Left hindlimb (tissue), 1 donor: ENCODE results near the gene UGT1A3.
"Not testable (repeated sequence)": the region's sequence is repeated elsewhere in the genome, so short reads cannot be mapped to it uniquely, and the experiment has no call there.

Experiments used
- DNase-seq: peaks from one replicate; pipeline ENCODE4 v3.0.0-alpha.2; 2018

UGT1A3 gene

DNA sequence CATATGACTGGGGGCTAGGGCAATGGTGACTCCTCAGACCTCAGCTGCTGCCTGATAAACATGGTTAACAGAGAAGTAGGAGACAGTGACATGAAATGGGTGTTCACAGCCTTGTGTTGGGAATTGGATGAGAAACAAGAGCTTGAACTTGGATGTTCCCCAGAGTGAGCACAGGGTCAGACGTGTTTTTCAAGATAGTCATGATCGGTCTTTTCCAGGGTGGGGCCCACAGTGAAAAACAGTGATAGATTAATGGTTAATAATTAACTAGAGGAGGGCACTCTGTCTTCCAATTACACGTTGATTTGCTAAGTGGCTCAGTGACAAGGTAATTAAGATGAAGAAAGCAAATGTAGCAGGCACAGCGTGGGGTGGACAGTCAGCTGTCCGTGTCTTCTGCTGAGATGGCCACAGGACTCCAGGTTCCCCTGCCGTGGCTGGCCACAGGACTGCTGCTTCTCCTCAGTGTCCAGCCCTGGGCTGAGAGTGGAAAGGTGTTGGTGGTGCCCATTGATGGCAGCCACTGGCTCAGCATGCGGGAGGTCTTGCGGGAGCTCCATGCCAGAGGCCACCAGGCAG, at the start of gene UGT1A3:
TSS of gene UGT1A3 (plus strand) at position 320 of the 579 bp plus-strand sequence. CDS start at position 405, 85 bp downstream.
- DNase-seq: no peak

DNA sequence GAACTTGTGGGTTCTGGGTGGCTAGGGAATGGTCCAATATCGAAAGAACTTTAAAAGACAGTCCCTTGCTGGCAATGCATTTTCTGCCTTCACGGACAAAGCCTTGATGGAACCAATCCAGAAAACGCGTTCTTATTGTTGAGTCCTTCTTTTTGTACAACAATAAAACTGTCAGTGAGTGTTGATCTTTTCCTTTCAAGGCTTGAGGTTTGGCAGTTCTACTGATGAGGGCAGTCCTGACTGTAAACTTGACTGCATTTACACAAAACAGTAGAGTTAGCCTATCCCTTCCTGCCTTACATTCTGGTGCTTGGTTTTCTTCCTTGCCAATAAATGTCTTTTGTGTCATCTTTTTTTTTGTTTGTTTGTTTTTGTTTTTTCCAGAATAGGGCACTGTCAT, 49.6 kb upstream of the UGT1A3 start:
- no peak for DNase-seq

DNA sequence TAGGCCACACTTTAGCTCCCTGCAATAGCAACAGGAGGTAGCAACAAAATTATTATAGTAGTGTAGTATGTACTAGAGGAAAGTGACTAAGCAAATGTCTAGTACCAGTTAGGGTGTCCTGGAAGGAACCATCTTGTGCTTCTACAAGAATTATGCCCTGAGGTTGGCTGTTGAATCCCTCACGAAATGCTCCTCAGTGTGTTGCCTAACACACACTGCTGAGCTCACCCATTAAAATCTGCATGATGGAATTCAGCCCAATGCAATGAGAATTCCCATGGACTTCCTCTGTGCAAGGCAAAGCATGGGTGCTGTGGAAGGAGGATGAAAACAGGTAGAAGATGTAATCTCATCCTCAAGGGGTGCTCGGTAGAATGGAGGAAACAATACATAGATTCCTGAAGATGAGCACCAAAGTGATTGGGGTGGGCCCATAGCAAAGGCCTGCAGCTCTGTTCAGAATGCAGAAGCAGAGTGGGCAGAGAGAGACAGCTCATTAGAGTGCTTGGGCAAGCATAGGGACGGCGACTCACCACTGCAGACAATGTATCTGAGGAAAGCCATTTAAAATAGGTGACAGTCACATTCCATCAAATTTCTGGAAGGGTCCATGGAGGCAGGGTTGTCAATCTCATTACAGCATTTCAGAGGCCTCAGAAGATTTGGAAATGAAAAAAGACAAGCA, 48.3 kb upstream of the UGT1A3 start:
- no peak for DNase-seq

DNA sequence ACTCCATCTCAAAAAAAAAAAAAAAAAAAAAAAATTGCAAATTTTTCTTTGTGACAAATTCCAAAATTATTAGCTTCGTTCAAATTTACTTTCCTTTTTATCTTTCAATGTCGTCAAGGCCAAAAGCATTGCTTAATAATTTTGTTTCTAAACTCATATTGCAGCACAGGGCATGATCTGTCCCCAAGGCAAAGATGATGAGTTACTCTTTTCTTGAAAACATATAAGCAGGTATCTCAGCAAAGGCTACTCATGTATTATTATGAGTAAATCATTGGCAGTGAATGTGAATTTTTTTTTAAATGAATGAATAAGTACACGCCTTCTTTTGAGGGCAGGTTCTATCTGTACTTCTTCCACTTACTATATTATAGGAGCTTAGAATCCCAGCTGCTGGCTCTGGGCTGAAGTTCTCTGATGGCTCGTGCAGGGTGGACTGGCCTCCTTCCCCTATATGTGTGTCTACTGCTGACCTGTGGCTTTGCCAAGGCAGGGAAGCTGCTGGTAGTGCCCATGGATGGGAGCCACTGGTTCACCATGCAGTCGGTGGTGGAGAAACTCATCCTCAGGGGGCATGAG, 47.2 kb upstream of the UGT1A3 start, which contains the start of gene UGT1A7:
TSS of gene UGT1A7 (plus strand) at position 381 of the 579 bp plus-strand sequence. CDS start at position 418, 37 bp downstream.
- DNase-seq: no peak

DNA sequence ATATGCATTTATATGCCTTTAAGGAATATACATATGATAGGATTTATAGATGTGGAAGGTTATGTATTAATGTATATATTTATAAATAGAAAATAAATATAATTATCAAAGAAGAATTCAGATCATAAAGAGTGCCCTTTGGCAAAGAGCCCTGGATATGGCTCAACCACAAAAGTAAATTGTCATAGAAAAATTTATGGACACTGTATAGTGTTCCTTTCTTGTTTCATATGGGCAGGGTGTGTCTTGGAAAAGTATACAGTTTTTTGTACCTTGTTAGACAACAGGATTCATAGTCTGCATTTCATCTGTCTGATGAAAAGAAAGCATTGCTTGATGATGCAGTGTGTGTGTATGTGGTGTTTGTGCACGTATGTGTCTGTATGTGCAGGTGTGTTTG, 44.2 kb upstream of the UGT1A3 start:
- no peak for DNase-seq

DNA sequence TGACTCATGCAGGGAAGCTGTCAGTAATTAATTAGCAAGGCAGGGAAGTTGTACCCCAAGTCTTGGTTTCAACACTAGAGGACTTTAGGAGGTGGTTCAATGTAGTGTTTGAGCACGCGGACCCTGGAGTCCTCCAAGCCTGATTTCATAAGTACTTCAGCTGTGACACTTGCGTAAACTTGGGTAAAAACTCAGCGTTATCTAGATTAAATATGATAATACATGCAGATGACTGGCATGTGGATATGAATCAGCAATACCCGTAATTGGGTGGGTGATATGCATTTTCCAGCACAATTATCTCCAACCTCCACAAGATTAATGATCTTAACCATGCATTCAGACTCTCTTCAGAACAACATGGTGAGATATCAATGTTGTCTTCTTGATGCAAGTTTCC, 41.9 kb upstream of the UGT1A3 start:
- DNase-seq: no peak

- DNase-seq: no peak
Observed at GRCh38 chr2:233688341-233688740, 40.5 kb upstream of the UGT1A3 start.

GRCh38 chr2:233689031-233689430, 39.8 kb upstream of the UGT1A3 start:
- DNase-seq: no peak

DNA sequence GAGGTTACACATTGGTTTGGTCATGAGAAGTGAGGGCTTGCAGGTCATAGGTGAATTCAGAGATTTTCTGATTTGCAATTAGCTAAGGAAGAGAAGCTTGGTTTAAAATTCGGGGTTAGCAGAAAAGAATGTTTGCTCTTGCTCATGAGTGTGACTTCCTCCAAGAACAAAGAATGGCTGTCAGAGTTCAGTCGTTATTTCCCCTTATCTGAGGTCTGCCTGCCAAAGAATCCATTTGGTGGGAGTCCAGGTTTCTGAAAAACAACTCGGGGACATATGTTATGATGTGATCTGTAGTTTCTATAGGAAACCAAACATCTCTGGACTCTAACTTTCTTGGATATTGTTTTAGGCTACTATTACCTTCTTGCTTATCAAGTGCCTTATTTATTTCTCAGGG, 39.3 kb upstream of the UGT1A3 start:
- DNase-seq: no peak

DNA sequence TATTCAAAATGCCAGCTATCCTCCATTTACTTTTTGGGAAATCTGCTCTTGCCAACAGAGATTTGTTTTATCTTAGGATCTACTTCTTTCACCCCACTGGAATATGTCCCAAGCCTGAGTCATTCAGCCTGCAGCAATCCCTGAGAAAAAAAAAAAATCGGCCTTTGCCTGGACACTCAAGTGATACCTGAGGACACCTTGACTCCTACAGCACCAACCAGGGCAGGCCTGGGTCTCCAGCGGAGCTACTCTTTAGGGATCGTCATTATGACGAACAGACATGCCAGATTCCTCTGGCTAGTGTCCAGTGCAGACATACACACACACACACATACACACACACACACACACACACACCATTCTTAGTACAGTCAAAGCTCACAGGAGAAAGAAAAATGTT, 38.4 kb upstream of the UGT1A3 start:
- DNase-seq: no peak

- DNase-seq: no peak
Observed at GRCh38 chr2:233691443-233692433, 37.1 kb upstream of the UGT1A3 start.

- no peak for DNase-seq
Observed at GRCh38 chr2:233692648-233693047, 36.2 kb upstream of the UGT1A3 start, which contains the start of gene UGT1A6. Gene UGT1A6, plus strand, starts transcription at chr2:233692890. Its CDS starts 115 bp downstream, at chr2:233693005.

GRCh38 chr2:233693963-233694362, 34.9 kb upstream of the UGT1A3 start:
- DNase-seq: no peak

DNA sequence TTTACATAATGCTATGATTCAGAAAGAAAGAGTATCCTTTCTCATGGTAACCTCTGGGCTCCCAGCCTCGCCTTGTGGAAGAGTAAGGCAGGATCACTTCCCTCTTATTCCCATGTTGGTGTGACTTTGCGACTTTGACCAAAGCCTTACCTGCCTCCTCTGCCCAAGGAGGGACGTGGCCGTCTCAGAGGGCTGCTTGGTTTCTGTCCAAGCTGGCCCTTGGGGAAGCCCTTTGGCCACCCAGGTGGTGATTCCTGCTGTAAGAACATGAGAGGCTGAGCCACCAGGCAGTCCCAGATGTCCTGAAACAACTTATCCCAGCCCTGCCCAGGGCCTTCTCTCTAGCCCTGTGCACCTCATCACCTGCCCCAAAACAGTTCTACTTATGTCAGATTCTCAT, 30.1 kb upstream of the UGT1A3 start:
- DNase-seq: no peak

- no peak for DNase-seq
Observed at GRCh38 chr2:233699424-233700027, 29.3 kb upstream of the UGT1A3 start.

- no peak for DNase-seq
Observed at GRCh38 chr2:233700028-233700635, 28.7 kb upstream of the UGT1A3 start.

- not testable (repeated sequence) for DNase-seq
Observed at GRCh38 chr2:233700842-233701241, 28.0 kb upstream of the UGT1A3 start.

DNA sequence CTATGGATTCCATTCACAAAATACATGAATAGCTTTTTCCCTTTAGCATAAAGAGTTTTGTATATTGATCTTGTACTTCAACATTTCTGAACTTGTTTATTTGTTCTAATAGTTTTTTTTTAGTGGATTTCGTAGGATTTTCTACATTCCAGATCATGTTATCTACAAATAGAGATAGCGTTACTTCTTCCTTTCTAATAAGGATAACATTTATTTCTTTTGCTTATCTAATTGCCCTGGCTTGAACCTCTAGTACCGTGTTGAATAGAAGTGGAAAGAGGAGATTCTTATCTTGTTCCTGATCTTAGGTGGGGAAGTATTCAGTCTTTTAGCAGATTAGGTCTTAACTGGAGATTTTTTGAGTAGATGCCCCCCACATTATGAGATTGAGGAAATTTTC, 26.6 kb upstream of the UGT1A3 start:
- DNase-seq: no peak

GRCh38 chr2:233705911-233706506, 22.8 kb upstream of the UGT1A3 start:
- DNase-seq: no peak

DNA sequence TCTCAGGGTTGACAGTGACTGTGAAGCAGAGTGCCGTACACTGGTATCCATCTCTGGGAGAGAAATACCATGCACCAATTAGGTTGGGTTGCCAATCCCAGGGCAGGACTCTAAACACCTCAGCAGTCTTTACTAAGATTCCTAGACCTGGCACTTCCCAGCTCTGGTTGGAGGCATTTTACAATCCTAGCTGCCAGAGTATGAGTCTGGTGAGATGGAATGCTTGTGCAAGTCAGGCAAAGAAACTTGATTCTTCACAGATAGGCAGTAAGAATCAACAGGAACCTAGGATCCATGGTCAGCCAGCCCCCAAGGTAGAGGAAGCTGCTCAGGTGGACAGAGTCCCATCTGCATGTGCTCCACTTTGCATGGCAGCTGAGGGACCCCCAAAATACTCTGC, 22.1 kb upstream of the UGT1A3 start:
- no peak for DNase-seq

DNA sequence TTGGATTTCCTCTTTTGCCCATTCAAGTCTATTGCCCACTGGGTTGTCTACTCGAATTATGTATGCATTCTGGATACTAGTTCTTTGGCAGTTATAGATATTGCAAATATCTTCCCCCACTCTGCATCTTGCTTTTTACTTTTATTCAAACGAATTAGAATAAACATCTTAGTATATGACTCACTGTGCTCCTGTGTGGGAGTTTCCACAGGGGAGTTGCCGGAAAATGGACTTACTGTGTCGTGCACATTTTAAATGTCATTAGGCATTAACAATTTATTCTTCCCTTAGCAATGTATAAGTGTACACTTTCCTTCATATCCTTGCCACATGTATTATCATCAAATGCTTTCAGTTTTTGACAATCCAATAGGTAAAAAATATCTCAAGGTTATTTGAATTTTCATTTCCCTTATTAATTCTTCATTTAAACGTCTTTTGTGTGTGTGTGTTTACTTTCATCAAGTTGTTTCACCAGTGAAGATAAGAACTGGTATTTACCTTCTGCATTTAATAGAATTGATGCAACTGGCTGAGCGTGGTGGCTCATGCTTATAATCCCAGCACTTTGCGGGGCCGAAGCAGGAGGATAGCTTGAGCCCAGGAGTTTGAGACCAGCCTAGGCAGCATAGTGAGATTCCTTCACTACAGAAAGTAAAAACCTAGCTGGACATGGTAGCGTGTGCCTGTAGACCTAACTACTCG, 20.8 kb upstream of the UGT1A3 start:
- DNase-seq: no peak
